Smooth muscle cell (in vitro differentiated cells): ENCODE data around the gene CHST14. TPM values are rescaled to one million over a fixed set of nuclear protein-coding genes. Genes with fewer than 3 reads are reported as not detected.

ENCODE experiments used
- DNase-seq: peaks from one replicate; lab custom pipeline; 2025; ENCODE audit not compliant: unreplicated experiment; lab: John Stamatoyannopoulos, UW
- H2AFZ ChIP-seq: fragments of 200-600 bp; sonication (generic); 2 replicates; pipeline ENCODE4 v1.6.0; 2016; ENCODE audit warnings: antibody characterized with exemption, low read depth, mild to moderate bottlenecking
- H3F3A ChIP-seq: fragments of 200-600 bp; sonication (generic); 2 replicates; pipeline ENCODE4 v1.6.0; 2017; ENCODE audit warnings: antibody characterized with exemption, low read depth
- H3K27ac ChIP-seq: fragments of 200-600 bp; sonication (generic); 2 replicates; pipeline ENCODE4 v1.5.1; 2016; ENCODE audit warnings: low read depth, mild to moderate bottlenecking
- H3K27me3 ChIP-seq: fragments of 200-600 bp; sonication (generic); 2 replicates; pipeline ENCODE4 v1.6.1; 2016; ENCODE audit warnings: low read depth, mild to moderate bottlenecking
- H3K36me3 ChIP-seq: fragments of 200-600 bp; sonication (generic); 2 replicates; pipeline ENCODE4 v1.5.1; 2016; ENCODE audit warnings: low read depth
- H3K4me1 ChIP-seq: fragments of 200-600 bp; sonication (generic); 2 replicates; pipeline ENCODE4 v1.5.1; 2016; ENCODE audit warnings: low read depth
- H3K4me2 ChIP-seq: fragments of 200-600 bp; sonication (generic); 2 replicates; pipeline ENCODE4 v1.6.0; 2016; ENCODE audit warnings: mild to moderate bottlenecking
- H3K4me3 ChIP-seq: fragments of 200-600 bp; sonication (generic); 2 replicates; pipeline ENCODE4 v1.5.1; 2016; ENCODE audit warnings: mild to moderate bottlenecking
- H3K79me2 ChIP-seq: fragments of 200-600 bp; sonication (generic); 2 replicates; pipeline ENCODE4 v1.6.0; 2016; ENCODE audit warnings: low read depth, mild to moderate bottlenecking
- H3K9ac ChIP-seq: fragments of 200-600 bp; sonication (generic); 2 replicates; pipeline ENCODE4 v1.6.0; 2016; ENCODE audit warnings: low read depth
- H3K9me3 ChIP-seq: fragments of 200-600 bp; sonication (generic); replicated peaks from 2 replicates; pipeline ENCODE4 v1.5.1; 2016; ENCODE audit warnings: low read depth
- H4K20me1 ChIP-seq: fragments of 200-600 bp; sonication (generic); 2 replicates; pipeline ENCODE4 v1.6.0; 2016; ENCODE audit warnings: low read depth
- WGBS: methylation state at CpG from one replicate; pipeline ENCODE4 v1.1.7; 2016; ENCODE audit warnings: low lambda C conversion rate; 5-methylcytosine and 5-hydroxymethylcytosine counted together
- polyA plus RNA-seq: library from polyadenylated mRNA; unstranded; fragments of >200 nt; fragmentation: Nextera tagmentation; extraction: Ambion mirVana; gene quantifications from 2 replicates; pipeline ENCODE4 v1.2.1, GENCODE V29; 2016
- total RNA-seq: library from RNA; depleted of rRNA; stranded (reverse); fragments of >200 nt; gene quantifications from 2 replicates; pipeline ENCODE4 v1.2.3, GENCODE V29; 2014
- TF ChIP-seq, protein P1 (sequence below): fragments of 200-600 bp; sonication (generic); IDR thresholded peaks from 2 replicates; pipeline ENCODE4 v1.5.1; 2017; ENCODE audit warnings: borderline replicate concordance, mild to moderate bottlenecking, antibody characterized with exemption; ENCODE audit not compliant: insufficient read depth, poor library complexity, severe bottlenecking

CHST14 gene
- total and polyA plus RNA-seq, 2 experiments from 2014 or later, result 19.1 to 24.6 TPM

DNA sequence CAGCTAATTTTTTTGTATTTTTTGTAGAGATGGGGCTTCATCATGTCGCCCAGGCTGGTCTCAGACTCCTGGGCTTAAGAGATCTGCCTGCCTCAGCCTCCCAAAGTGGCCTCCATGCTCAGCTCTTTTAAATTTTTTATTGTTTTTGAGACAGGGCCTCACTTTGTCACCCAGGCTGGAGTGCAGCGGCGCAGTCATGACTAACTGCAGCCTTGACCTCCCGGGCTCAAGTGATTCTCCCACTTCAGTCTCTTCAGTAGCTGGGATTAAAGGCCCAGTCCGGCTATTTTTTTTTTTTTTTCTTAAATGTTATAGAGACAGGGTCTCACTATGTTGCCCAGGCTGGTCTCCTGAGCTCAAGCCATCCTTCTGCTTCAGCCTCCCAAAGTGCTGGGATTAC is 45.1 kb upstream of the CHST14 start:
- H4K20me1 ChIP-seq, result no peaks in the 10 kb centered on the region
- TF ChIP-seq, protein P1, sequence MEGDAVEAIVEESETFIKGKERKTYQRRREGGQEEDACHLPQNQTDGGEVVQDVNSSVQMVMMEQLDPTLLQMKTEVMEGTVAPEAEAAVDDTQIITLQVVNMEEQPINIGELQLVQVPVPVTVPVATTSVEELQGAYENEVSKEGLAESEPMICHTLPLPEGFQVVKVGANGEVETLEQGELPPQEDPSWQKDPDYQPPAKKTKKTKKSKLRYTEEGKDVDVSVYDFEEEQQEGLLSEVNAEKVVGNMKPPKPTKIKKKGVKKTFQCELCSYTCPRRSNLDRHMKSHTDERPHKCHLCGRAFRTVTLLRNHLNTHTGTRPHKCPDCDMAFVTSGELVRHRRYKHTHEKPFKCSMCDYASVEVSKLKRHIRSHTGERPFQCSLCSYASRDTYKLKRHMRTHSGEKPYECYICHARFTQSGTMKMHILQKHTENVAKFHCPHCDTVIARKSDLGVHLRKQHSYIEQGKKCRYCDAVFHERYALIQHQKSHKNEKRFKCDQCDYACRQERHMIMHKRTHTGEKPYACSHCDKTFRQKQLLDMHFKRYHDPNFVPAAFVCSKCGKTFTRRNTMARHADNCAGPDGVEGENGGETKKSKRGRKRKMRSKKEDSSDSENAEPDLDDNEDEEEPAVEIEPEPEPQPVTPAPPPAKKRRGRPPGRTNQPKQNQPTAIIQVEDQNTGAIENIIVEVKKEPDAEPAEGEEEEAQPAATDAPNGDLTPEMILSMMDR, result no peak
- no peak overlapping the region for H3K9ac ChIP-seq
- no peaks in the 10 kb centered on the region for H3K36me3 ChIP-seq
- 92% methylated on average over 5 of the region's 5 CpGs for WGBS
- no peaks in the 10 kb centered on the region for H3K4me1 ChIP-seq
- no peaks in the 10 kb centered on the region for H3K27me3 ChIP-seq
- H3K4me3 ChIP-seq, result no peak overlapping the region
- no peak for DNase-seq
- no peak overlapping the region for H3K27ac ChIP-seq
- H3F3A ChIP-seq, result peaks cover 5% of the 10 kb centered on the region
- no peaks in the 10 kb centered on the region for H3K9me3 ChIP-seq
- H3K79me2 ChIP-seq, result no peaks in the 10 kb centered on the region
- H3K4me2 ChIP-seq, result no peak overlapping the region
- H2AFZ ChIP-seq, result no peak overlapping the region

DNA sequence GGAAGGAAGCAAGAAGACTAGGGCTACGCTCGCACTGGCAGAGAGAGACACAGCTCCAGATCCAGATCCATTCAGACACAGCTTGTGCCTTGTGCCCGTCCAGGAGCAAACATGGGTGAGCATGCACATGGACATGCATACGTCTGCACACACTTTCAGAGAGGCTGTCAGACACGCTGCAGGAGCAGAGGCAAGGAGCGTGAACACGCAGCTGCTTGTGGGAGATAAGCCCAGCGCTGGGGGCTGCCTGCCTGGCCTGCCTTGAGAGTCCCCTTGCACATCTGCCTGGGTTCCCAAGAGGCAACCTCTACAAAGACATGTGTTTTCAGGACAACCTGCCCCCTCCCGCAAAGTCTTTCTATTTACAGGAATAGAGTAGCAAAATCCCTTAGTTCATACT is 43.6 kb upstream of the CHST14 start:
- no peaks in the 10 kb centered on the region for H4K20me1 ChIP-seq
- no peaks in the 10 kb centered on the region for H3F3A ChIP-seq
- no peaks in the 10 kb centered on the region for H3K79me2 ChIP-seq
- H2AFZ ChIP-seq, result no peak overlapping the region
- WGBS, result 97% methylated on average over 9 of the region's 9 CpGs
- H3K4me3 ChIP-seq, result no peak overlapping the region
- H3K9ac ChIP-seq, result no peak overlapping the region
- no peaks in the 10 kb centered on the region for H3K4me1 ChIP-seq
- no peak overlapping the region for H3K27ac ChIP-seq
- no peaks in the 10 kb centered on the region for H3K27me3 ChIP-seq
- no peaks in the 10 kb centered on the region for H3K9me3 ChIP-seq
- H3K4me2 ChIP-seq, result no peak overlapping the region
- no peak for DNase-seq
- TF ChIP-seq, protein P1, result no peak
- no peaks in the 10 kb centered on the region for H3K36me3 ChIP-seq

DNA sequence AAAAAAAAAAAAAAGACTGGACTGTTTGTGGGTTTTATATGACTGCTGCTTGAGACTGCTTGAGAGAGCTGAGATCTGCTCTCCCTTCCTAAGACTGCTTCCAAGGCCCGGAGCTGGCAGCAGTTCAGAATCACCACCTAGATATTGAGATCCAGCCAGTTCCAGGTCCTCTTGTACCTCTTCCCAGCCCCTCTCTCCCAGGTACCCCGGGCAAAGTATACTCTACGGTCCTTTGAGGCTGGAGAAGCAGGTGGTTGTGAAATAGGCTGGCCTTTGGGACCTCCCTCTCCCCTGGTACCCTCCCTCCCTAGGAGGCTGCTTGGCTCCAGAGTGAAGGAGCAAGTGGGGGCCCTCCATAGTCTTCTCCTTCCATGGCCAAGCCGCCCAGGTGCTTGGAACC is 42.6 kb upstream of the CHST14 start:
- Histone ChIP-seq H3K9ac (no peak overlapping the region), H3K27me3 (no peaks in the 10 kb centered on the region), H3K4me1 (no peaks in the 10 kb centered on the region), H3K36me3 (no peaks in the 10 kb centered on the region), H3K9me3 (no peaks in the 10 kb centered on the region), H3K27ac (no peak overlapping the region), H2AFZ (no peak overlapping the region), H4K20me1 (no peaks in the 10 kb centered on the region), H3F3A (no peaks in the 10 kb centered on the region), H3K79me2 (no peaks in the 10 kb centered on the region), H3K4me2 (no peak overlapping the region), H3K4me3 (no peak overlapping the region)
- TF ChIP-seq, protein P1, result no peak
- WGBS, result 96% methylated on average over 4 of the region's 4 CpGs
- DNase-seq, result no peak

- H3K79me2 ChIP-seq, result no peaks in the 10 kb centered on the region
- H3K4me1 ChIP-seq, result no peaks in the 10 kb centered on the region
- H4K20me1 ChIP-seq, result no peaks in the 10 kb centered on the region
- no peak overlapping the region for H3K27ac ChIP-seq
- WGBS, result 68% methylated on average over 10 of the region's 10 CpGs
- TF ChIP-seq, protein P1, result no peak
- H3K27me3 ChIP-seq, result no peaks in the 10 kb centered on the region
- H3K4me3 ChIP-seq, result no peak overlapping the region
- DNase-seq, result no peak
- no peaks in the 10 kb centered on the region for H3K36me3 ChIP-seq
- no peaks in the 10 kb centered on the region for H3F3A ChIP-seq
- no peaks in the 10 kb centered on the region for H3K9me3 ChIP-seq
- H3K9ac ChIP-seq, result no peak overlapping the region
- H3K4me2 ChIP-seq, result no peak overlapping the region
- no peak overlapping the region for H2AFZ ChIP-seq
These were observed 41.6 kb upstream of the CHST14 start for GRCh38 chr15:40429068-40429710.
